GM18519 (cell line): Measurements from ENCODE around the gene DNAAF8.

Experiments
- ATAC-seq: cut with Tn5 transposase; IDR thresholded peaks from one replicate; pipeline ENCODE4 v1.9.1; 2021; ENCODE audit warnings: mild to moderate bottlenecking, moderate library complexity; ENCODE audit not compliant: unreplicated experiment, low FRiP score

The DNAAF8 gene

DNA sequence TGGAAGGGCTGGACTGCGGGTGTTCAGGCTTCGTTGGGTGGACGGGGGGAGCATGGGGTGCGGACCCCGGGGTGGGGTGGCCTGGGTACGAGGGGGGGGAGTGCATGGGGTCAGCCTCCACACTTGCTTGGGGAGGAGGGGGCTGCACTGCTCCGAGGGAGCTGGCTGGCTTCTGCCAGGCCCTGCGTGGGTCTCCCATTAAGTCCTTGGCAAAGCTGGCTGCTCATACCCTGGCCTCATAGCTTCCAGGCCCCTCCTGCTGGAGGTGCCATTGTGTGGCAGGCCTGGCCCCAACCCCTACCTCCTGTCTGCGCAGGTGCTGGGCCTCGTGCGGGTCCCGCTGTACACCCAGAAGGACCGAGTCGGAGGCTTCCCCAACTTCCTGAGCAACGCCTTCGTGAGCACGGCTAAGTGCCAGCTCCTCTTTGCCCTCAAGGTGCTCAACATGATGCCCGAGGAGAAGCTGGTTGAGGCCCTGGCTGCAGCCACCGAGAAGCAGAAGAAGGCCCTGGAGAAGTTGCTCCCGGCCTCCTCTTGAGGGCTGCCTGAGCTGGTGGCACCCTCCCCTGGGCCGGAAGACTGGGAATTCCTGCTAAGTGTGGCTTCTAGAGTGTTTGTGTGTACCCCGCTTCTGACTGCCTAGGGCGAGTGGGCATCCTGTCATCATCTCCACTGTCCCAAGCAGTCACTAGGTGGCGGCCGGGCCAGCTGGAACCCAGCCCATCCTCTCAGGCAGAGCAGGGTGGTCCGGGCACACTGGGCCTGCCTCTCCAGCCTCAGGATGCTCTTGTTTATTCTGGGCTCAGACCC is 39.5 kb upstream of the DNAAF8 start:
- no peak for ATAC-seq

- no peak for ATAC-seq
Measured at GRCh38 chr16:4695473-4696171, 38.7 kb upstream of the DNAAF8 start.

DNA sequence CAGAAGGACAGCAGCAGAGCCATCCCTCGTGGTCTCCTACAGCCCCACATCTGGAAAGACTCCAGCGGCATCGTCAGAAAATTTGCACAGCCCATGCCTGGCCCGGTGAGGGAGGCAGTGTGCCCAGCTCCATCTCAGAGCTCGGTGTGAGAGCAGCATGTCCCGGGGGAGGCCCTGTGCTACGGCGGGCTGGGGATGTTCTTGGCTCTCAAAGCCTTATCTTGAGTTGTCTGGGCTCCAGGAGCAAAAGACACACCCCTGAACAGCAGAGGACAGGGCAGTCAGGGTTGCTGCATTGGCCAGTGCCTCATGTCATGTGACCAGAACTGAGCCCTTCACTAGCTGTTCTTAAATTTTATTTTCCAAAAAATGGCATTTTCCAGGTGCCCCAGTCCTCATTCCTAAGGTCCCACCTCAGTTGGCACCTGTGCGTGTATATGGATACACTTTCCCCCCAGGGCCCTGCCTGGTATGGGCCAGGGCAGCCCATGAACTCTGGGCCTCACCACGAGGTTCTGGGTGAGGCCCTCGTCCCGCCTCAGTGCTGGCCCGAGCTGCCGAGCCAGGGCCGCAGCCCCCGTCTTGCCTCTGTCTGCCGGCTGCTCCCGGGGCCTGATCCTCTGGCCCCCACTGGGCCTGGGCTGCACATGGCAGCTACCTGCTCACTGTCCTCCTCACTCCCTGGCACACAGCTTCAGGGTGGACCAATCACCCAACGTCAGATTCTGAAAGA is 38.0 kb upstream of the DNAAF8 start:
- ATAC-seq: no peak

- no peak for ATAC-seq
Measured at GRCh38 chr16:4696905-4697847, 37.2 kb upstream of the DNAAF8 start.

DNA sequence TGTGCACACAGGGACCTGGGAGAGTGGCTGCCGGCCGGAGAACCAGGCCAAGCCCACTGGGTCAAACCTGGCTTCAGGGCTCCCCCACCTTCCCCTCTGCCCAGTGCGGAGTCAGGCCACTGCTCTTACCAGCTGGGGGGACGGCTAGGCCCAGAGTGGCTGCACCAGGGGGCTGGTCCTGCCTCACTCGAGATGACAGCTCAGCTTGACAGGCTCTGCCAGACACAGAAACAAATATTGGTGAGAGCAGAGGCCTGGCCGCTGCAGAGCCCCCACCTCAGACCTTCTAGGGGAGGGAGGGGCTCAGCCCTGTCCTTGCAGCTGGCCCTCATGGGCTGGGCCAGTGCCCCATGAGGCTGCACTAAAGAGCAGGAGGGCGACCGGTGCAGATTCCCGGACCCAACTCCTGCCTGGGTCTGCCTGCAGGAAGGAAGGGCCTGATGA is 36.5 kb upstream of the DNAAF8 start:
- ATAC-seq: no peak

DNA sequence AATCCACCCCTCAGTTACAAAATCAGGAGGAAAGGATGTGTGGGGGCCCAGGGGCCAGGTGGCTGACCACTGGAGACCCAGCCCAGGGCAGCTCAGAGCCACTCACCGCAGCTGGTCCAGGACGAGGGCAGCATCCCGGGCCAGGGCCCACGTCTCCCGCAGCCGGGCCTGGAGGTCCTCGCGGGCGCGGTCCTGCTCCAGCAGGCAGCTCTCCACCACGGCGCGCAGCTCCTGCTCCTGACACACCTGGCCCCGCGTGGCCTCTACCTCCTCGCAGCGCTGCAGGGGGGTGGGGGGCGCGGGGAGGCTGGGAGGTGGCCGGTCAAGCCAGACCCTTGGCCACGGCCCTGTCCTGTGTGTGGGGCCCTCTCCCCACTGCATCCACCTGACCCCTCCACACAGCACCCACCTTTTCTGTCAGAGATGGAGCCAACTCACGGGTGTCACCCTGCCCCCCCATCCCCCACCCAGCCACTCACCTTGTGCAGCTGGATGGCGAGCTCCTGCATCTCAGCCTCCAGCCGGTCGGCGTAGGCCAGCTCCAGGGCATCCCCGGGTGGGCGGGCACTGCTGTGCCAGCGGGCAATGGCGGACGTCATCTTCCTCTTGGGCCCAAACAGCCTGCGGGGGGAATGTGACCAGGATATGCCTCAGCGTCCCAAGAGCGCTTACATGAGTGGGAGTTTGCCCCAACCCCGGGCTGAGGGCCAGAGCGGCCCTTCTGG is 35.9 kb upstream of the DNAAF8 start:
- ATAC-seq: no peak

- no peak for ATAC-seq
Measured at GRCh38 chr16:4699046-4699556, 35.2 kb upstream of the DNAAF8 start.

DNA sequence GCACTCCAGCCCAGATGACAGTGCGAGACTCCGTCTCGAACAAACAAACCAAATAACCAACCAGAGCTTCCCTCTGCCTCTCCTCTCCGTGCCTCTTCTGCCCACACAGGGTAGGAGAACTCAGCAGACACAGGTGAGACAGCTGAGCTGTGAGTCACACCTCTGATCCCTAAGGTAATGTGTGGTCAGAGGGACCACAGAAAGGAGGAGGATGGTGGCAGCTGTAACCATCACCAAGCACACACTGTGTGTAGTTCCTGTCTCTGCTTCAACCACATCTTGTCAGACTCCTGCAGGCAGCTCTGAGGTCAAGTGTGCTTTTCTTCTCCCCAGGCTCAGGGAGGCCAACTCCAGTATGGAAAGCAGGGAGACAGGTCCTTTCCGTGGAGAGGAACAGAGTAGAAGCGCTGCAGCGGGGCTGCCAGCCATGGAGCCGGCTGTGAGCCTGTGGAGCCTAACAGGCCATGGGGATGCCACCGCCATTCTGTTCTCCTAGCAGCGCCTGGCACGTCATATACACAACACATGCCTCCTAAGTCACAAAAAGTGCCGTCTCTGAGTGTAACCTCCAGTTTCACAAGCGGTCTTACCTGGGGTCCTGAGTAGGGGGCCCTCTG is 33.8 kb upstream of the DNAAF8 start:
- ATAC-seq: no peak

DNA sequence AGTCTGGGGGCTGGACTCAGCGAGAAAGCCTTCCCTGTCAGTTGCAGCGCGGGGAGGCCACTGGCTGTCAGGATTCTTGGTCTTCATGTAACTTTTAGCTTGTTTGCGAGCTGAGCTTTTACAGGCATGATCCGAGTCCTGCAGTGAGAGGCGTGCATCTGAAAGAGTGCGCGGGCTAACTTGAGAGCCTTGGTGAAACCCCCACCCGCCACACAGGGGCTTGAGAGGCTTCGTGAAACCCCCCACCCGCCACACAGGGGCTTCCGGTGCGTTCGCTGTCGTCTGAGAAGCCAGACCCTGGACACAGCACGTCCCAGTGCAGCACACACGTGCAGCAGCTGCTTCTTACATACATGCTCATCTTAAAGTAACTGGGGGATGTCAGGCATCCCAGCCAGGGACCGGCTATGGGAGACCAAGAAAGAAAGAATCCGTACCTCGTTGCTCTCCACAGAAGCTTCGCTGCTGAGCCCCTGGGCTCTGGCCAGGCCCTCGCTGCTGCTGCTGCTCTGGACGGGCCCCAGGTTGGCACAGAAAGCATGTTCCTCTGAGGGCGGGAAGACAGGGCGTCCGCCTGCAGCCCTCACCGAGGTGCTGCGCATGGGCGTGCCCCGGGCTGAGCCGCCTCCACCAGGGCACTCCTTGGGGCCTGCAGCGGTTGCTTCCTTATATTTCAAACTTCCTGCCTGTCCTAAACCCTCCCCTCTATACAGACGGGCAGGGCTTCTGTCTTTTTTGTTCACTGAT is 33.2 kb upstream of the DNAAF8 start:
- no peak for ATAC-seq

- ATAC-seq: no peak
Measured at GRCh38 chr16:4701791-4702465, 32.4 kb upstream of the DNAAF8 start.

GRCh38 chr16:4702466-4702808 is 31.9 kb upstream of the DNAAF8 start:
- ATAC-seq: no peak

DNA sequence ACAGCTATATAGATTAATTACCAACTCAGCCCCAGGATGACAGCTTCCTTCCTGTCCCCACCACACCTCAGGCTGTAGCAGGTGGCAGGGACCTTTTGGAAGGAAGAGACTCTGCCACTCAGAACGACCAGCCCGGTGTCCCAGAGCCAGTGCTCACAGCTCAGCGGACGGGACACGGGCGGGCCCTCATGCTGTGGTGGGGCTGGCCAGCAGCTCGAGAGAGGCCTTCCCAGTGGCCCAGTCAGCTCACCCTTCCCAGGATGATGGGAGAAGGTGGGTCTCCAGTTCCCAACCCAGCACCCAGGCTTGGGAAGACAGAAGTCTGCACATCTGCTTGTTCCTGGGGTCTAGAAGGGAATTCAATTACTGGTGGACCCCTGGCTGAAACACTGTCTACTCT is 30.4 kb upstream of the DNAAF8 start:
- ATAC-seq: no peak

- no peak for ATAC-seq
Measured at GRCh38 chr16:4704491-4704890, 29.8 kb upstream of the DNAAF8 start.

DNA sequence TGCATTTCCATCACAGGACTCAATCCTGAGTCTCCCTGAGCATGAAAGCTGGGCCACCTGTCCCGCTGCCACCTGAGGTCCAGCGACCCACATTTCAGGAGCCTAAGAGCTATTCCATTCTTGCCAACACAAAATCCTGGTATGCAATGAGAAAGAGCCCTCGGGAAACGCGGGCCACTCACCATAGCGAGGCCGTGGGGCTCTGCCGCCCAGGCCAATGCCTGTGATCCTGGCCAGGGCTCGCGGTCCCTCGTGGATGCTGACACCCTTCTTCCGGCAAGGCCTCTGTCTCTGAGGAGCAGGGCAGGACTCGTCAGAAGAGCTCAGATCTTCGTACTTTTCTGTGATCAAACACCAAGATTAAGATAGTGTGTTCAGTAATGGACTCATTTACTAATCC is 29.4 kb upstream of the DNAAF8 start:
- ATAC-seq: no peak

DNA sequence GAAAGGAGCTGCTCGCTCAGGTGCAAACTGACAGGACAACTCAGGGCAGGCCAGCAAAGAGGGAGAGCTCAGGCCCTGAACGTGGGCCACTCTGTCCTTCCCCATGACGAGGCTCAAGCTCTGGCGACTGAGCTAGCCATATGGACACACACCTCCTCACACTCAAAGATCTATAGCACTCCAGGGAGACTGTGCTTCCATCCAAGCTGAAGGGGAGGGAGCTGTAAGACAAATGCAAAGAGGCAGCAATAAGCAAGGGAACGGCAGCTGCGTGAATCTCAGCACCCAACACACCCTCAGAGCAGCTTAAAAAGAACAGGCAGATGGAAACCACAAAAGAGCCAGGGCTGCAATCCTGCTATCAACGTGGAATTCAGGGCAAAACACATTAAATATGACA is 27.5 kb upstream of the DNAAF8 start:
- ATAC-seq: no peak

DNA sequence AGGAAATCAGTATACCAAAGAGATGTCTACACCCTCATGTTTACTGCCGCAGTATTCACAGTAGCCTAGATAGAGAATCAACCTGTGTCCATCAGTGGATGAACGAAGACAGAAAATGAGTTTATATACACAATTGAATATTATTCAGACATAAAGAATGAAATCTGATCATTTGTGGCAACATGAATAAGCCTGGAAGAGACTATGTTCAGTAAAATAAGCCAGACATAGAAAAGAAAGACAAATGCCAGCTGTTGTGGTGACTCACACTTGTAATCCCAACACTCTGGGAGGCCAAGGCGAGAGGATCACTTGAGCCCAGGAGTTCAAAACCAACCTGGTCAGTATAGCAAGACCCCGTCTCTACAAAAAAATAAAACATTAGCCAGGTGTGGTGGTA is 24.9 kb upstream of the DNAAF8 start:
- ATAC-seq: no peak

- ATAC-seq: no peak
Measured at GRCh38 chr16:4713663-4714501, 20.5 kb upstream of the DNAAF8 start.
